ENCODE results near the gene LAMC3. TPM values are rescaled to one million over a fixed set of nuclear protein-coding genes. Genes with fewer than 3 reads are reported as not detected.
"Not testable (repeated sequence)": the region's sequence is repeated elsewhere in the genome, so short reads cannot be mapped to it uniquely, and the experiment has no call there.

The LAMC3 gene
- total RNA-seq, 1 donor: under 0.01 TPM

DNA sequence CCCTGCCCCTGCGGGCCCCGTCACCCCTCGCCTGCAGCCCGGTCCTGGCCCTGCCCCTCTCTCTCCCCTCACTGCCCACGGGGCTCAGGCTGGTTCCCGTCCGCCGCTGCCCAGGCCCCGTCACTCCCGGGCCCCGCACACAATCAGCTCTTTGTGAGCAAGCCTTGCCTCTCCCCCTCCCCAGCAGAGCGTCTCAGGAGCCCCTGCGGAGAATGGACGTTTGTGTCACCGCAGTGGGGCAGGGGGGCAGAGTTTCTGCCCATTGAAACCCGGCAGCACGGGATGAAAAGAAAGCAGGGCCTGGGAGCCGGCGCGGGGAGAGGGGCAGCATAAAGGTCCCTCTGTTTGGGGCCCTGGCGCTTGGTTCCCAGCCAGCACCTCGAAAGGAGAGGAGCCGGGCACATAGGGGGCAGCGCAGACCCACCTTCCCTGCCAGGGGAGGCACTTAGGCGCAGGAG lies 102.9 kb downstream of the LAMC3 start:
- no peak for DNase-seq (ENCODE audit: low read depth in 2 of 3, low spot score in 2 of 3)

DNA sequence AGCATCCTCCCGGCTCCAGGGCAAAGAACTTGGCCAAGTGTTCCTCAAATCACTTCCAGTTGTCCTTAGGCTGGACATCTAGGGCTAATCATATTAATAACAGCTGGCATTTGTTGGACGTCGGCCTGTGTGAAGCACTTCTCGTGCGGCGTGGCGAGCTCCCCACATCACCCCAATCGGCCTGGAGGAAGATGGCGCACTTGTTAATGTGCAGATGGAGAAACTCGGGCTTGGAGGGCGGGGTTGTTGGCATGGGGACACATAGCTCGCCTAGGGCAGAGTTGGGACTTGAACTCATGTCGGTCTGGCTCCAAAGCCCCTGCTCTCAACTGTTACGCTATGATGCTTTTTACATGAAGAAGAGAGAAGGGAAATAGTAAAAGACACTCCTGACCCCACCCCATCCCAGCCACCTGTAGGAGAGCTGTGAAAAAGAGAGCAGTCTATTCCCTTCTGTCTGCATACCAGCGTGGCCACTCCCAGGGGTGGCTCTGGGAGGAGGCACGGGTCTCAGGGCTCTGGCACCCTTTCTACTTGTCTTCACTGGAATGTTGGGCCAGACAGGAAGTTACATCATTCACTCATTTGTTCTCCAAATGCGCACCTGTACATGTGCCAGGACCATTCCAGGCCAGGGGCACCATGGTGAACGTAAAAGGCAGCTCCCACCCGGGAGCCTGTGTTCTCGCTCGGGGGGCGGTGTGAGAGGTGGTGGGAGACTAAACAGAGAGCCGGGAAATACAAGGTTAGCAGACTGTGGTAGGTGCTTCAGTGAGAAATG lies 103.6 kb downstream of the LAMC3 start:
- DNase-seq (ENCODE audit: low read depth in 2 of 3, low spot score in 2 of 3): no peak

DNA sequence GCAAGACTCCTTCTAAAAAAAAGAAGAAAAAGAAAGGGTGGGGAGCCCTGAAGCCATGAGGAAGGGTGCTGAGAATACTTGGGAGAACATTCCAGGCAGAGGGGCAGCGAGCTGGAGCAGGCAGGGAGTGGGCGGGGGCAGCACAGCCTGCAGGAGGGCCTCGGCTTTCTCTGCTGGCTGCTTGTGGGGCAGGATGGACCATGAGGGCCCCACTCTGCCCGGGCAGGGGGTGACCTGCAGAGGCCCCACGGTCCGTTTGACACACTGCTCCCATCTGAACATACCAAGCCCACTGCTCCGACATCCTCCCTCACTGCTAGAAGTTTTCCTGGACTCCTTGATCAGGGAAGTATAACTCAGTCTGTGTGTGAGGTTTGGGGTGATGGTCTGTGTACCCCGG lies 104.7 kb downstream of the LAMC3 start:
- DNase-seq (ENCODE audit: low read depth in 2 of 3, low spot score in 2 of 3): no peak

DNA sequence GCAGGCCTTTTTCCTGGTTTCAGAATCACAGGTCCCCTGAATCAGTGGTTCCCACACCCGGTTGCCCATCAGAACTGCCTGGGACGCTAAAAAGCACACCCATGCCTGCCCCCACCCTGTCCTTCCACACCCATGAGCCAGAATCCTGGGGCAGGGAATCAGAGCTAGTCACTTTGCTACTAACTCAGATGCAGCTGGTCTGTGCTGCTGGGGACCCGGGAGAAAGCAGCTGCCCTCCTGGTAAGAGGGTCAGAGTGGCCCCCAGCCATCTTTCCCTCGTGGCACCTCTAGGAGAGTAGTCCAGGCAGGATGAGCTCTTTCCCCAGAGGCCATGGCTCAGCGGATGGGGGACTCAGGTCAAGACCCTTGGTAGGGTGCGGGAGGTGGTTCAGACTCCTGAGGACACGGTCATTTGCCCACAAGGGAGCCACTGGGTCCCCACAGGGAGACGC lies 105.1 kb downstream of the LAMC3 start:
- DNase-seq (ENCODE audit: low read depth in 2 of 3, low spot score in 2 of 3): no peak

DNA sequence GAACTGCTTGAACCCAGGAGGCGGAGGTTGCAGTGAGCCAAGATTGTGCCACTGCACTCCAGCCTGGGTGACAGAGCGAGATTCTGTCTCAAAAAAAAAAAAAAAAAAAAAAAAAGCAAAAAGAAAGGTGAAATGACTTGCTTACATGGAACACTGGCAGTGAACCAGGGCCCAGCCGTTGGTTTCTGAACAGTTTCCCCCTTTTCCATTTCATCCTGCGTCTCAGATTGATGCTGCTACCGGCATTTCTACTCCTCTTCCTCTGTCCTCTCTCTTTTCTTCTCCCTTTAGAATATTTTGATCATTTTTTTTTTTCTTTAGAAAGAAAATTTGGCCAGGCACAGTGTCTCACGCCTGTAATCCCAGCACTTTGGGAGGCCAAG lies 106.4 kb downstream of the LAMC3 start:
- DNase-seq (ENCODE audit: low read depth in 2 of 3, low spot score in 2 of 3): not testable (repeated sequence)

DNA sequence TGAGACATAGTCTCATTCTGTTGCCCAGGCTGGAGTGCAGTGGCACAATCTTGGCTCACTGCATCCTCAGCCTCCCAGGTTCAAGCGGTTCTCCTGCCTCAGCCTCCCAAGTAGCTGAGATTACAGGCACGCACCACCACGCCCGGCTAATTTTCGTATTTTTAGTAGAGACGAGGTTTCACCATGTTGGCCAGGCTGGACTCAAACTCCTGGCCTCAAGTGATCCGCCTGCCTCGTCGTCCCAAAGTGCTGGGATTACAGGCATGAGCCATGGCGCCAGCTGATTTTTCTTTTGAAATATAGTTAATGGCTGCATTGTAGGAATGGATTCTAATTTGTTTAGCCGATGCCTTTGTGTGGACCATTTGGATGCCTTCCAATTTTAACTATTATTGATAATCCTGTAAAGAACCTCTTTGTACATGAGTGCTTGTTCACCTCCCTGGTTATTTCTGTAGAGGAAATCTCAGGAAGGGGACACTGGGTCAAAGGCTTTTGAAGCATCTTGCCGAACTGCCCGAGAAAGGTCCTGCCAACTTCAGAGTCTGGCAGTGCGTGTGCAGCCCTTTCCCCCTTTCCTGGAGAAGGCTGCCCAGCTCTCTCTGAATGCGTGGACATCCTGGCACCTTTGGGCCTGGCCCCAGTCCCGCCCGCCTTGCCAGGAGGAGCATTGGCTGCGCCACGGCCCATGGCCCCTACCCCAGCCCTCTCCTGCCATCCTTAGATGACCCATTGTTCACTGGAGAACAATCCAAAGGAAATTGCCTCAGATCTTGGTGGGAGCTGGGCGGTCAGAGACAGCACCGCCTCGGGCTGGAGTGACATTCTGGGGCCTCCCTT lies 107.5 kb downstream of the LAMC3 start:
- no peak for DNase-seq (ENCODE audit: low read depth in 2 of 3, low spot score in 2 of 3)

DNA sequence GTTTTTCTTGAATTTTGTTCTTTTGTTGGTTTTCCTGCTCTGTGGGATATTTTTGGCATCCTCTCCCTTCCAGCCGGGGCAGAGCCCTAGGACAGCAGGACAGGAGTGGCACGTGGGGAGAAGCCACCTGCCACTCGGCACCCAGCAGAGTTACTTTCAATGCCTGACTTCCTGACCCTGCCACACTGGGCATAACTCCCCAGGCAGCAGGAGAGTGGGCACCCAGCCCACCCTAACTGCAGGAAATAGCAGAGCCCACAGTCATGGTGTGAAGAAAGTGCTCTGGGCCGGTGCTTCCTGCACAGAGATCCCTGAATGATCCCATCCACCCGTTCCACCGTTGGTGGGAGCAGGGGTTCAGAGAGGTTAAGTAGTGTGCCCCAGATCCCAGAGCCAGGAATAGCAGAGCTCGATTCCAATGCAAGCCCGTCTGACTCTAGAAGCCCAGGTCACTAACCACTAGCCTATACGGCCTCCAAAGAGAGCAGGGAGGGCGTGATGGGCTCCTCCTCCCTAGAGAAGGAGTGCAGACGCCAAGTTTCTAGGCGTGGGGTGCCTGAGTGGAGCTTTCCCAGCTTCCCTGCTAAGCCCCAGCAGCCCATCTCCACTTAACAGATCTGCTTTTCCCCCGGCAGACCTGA lies 108.3 kb downstream of the LAMC3 start:
- peak in 2 of 3 donors; percentile 14 to 39 for DNase-seq (ENCODE audit: low read depth in 2 of 3, low spot score in 2 of 3)

DNA sequence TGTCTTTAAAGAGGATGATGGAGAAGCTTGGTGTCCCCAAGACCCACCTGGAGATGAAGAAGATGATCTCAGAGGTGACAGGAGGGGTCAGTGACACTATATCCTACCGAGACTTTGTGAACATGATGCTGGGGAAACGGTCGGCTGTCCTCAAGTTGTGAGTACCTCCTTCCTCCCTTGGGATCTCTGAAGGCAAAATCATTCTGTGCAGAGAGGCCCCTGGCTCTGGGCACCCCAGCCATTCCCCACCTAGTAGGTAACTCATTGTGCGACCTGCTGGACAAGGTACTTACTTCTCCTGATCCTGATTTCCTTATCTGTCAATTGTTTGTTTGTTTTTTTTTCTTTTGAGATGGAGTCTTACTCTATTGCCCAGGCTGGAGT lies 108.8 kb downstream of the LAMC3 start:
- no peak for DNase-seq (ENCODE audit: low read depth in 2 of 3, low spot score in 2 of 3)

DNA sequence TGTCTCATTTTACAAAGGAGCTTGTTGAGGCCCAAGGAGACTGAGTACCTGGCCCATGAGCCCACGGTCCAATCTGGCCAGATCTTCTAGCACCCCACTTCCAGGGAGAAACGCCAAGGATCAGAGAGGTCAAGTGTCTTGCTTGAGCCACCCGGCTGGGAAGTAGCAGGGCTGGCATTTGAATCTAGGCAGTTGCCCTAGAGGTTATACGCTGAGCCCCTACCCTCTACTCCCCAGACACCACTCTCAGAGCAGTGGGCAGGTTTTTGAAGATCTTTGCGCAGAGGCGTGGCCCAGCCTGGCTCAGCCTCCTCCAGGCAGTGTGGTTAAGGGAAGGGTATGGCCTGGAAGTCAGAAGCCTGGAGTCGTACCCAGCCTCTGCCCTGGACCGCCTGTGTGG lies 110.6 kb downstream of the LAMC3 start:
- DNase-seq (ENCODE audit: low read depth in 2 of 3, low spot score in 2 of 3): no peak

DNA sequence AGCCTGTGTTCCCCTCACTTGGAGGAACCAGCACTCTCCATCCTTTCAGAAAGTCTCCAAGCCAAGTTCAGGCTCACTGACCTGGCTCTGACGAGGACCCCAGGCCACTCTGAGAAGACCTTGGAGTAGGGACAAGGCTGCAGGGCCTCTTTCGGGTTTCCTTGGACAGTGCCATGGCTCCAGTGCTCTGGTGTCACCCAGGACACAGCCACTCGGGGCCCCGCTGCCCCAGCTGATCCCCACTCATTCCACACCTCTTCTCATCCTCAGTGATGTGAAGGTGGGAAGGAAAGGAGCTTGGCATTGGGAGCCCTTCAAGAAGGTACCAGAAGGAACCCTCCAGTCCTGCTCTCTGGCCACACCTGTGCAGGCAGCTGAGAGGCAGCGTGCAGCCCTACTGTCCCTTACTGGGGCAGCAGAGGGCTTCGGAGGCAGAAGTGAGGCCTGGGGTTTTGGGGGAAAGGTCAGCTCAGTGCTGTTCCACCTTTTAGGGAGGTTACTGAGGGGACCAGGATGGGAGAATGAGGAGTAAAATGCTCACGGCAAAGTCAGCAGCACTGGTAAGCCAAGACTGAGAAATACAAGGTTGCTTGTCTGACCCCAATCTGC lies 111.8 kb downstream of the LAMC3 start:
- no peak for DNase-seq (ENCODE audit: low read depth in 2 of 3, low spot score in 2 of 3)

DNA sequence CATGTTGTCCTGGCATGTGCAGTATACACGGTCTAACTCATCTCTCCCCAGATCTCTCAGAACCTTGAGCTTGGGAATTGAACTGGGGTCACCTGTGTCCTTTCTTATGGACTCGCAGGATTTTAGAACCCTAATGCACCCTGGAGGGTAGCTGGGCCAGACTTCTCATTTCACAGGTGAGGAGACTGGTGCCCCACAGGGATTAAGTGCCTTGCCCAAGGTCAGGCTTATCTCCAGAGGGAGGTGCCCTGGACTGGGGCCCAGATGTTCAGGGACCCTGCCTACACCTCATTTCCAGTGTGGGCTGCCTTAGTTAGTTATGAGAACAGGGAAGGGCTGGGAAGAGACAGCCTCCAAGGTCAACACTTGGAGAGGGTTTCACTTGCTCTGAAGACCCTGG lies 112.4 kb downstream of the LAMC3 start:
- DNase-seq (ENCODE audit: low read depth in 2 of 3, low spot score in 2 of 3): no peak

DNA sequence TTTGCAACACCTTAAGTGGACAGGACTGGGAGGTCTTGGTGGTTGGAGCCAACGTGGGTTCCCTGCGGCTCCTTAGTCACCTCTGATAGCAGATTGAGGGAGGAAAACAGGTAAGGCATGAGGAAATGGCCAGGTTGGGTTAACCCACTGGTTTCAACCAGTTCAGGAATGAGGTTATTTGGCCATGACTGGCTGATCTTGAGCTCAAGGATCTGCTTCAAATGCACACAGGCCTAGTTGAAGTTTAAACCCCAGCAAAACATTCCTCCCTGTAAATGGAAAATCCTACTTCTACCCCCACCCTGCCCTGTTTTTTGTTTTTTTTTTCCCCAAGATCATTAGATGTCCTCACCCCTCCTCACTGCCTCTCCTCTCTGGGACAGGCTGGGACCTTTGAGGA lies 113.2 kb downstream of the LAMC3 start:
- DNase-seq (ENCODE audit: low read depth in 2 of 3, low spot score in 2 of 3): no peak

DNA sequence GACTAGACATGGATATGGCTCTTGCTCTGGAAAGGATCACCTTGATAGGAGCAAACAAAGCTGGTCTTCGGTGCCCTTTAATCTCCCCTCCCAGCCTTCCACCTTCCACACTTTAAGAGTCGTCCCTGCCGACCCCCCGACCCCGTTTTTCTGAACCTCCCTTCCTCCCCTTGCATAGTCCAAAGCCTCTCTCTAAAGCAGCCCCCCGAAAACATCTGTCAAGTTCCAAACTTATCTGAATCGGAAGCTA lies 116.0 kb downstream of the LAMC3 start:
- DNase-seq (ENCODE audit: low read depth in 2 of 3, low spot score in 2 of 3): no peak

DNA sequence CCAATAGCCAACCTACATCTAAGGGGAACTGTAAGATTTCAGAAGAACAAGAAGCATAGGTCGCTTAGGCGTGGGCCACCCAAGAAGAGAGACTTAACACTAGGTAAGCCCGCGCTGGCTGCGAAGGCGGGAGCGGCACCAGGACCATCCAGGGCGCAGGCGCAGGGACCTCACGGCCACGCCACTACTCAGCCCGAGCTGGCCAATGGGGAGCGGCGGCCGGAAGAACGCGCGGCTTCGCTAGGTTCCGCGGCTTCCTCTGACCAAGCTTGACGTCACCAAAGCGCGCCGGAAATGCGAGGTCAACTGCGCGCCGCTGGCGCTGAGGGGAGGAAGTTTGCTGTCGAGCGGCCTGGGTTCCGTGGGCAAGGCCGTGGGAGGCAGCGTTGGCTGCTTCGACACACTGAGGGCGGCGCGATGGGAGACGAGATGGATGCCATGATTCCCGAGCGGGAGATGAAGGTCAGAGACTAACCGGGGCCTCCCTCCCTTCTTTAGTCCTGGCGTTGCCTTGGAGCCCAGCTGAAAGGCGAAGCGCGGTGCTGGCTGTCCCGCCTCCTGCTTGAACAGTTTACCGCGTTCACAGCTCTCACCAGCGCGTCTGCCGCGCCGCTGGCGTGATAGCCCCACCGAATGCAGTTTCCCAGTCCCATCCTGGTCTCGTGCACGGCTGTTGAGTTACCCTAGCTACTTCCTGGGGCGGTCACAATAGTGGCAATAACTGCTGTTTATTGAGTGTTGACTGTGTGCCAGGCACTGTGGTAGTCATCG lies 116.5 kb downstream of the LAMC3 start, which contains the start of gene NUP214:
NUP214 (plus strand) TSS at position 299 of the 771 bp plus-strand sequence; CDS start at position 418, 119 bp downstream.
- peak; percentile 99 to 100 (median 99) for DNase-seq (ENCODE audit: low read depth in 2 of 3, low spot score in 2 of 3)

DNA sequence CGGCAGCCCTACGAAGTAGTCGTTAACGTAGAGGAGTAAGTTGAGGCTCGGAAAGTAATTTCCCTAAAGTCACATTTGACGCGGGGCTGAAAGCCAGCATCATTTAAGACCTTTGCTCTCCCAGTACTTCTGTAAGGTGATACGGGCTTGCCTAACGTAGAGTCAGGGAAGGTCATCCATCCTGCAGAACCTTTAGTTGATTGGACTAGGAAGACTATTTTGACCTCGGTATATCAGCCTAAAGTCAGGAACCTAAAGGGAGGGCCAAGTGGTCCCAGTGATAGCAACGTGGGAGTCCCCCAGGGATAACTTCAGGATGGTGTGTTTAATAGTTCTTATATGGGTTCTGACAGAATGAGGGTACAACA lies 117.1 kb downstream of the LAMC3 start:
- DNase-seq (ENCODE audit: low read depth in 2 of 3, low spot score in 2 of 3): peak in 1 of 3 donors; percentile 7

DNA sequence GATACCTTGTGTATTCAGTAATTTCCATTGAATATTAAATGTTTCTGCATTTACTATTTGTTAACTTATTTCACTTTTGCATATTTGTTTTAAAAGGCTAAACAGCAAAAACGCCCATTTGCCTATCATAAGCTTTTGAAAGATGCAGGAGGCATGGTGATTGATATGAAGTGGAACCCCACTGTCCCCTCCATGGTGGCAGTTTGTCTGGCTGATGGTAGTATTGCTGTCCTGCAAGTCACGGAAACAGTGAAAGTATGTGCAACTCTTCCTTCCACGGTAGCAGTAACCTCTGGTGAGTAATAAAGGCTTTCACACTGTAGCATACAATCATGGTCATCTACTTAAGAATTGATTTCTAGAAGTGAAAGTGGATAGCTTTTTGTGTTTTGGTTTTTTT lies 120.2 kb downstream of the LAMC3 start:
- DNase-seq (ENCODE audit: low read depth in 2 of 3, low spot score in 2 of 3): no peak

DNA sequence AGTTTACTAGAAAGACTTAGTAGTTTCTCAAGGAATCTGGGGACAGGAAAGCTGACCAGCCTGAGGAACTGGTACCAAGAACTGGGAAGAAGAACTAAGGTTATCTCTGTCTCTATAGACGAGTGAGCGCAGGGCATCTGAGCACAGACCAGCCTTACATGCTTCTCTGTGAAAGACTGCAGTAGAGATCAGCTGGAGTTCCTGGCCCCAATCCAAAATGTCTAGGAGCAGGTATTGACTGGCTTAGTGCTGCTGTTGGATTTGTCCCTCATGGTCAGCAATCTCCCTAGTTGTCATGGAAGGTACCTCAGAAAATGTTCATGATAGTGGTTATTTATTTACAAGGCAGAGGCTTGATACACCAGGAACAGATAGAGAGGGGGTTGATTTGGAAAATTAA lies 129.7 kb downstream of the LAMC3 start:
- DNase-seq (ENCODE audit: low read depth in 2 of 3, low spot score in 2 of 3): no peak

DNA sequence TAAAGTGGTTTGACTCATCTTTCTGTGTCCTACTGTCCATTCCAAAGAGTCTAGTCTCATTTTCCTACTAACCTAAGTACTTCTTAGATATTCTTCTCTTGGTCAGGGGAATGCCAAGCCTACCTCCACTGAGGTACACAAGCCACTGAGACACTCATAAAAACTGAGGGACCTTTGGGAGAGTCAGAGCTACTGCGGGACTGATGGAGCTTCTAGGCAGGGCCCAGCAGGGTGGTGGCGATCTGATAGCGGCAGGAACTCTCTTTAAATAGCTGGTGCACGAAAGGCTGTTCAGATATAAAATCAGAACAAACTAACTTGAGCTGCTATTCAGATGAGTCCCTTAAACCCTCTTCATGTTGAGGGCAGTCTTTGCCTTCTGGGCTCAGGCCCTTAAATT lies 131.1 kb downstream of the LAMC3 start:
- no peak for DNase-seq (ENCODE audit: low read depth in 2 of 3, low spot score in 2 of 3)

DNA sequence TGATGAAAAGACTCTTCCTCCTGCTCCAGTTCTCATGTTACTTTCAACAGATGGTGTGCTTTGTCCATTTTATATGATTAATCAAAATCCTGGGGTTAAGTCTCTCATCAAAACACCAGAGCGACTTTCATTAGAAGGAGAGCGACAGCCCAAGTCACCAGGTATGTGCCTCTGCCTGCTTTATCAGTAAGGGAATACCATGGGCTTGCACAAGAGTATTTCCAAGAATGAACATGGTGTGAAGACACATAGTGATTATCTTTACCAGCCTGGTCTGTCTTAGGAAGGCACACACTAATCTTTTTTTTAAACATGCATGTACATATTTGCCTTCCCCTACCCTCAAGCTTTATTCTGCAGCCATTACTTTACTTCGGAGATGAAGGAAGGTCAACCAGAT lies 131.6 kb downstream of the LAMC3 start:
- DNase-seq (ENCODE audit: low read depth in 2 of 3, low spot score in 2 of 3): no peak

DNA sequence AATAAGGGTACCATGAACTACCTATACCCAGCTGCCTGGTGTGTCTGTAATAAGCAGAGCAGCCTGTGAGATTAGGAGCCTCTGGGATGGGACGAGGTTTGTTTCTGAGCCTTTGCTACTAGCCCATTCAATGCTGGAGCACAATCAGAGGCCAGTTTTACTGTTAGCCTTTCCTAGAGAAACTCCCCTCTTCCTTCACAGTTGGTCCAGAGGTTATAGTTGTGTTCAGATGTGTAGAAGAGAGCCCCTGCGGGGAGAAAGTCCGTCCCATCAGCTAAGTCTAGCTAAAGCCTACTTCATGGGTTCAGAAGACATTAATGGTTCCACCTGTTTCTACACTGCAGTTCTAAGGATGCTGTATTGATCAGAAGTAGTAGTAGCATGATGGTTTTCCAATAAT lies 133.2 kb downstream of the LAMC3 start:
- DNase-seq (ENCODE audit: low read depth in 2 of 3, low spot score in 2 of 3): no peak
